Right lobe of liver (tissue), 4 donors: ENCODE data around the gene GNAZ.

Source experiments
- POLR2A ChIP-seq: fragments of 450-650 bp; IDR thresholded peaks from one replicate; pipeline ENCODE4 v1.6.1; 2017; ENCODE audit warnings: antibody characterized with exemption, mild to moderate bottlenecking
- TF ChIP-seq, protein P1 (sequence below), 4 donors: fragments of 200-600 bp in 3 of 4; fragments of 450-650 bp in 1 of 4; IDR thresholded peaks; one replicate each; pipeline versions ENCODE4 v1.5.1 to v1.8.0; 2016 to 2022; ENCODE audit warnings: antibody characterized with exemption in 4 of 4, mild to moderate bottlenecking in 2 of 4
- donor health status: DM: no; HTN: no; CAD: no.
- donor health status: DM: no; HTN: no; CAD: no.
- donor health status: DM: no; HTN: yes; CAD: no.

DNA sequence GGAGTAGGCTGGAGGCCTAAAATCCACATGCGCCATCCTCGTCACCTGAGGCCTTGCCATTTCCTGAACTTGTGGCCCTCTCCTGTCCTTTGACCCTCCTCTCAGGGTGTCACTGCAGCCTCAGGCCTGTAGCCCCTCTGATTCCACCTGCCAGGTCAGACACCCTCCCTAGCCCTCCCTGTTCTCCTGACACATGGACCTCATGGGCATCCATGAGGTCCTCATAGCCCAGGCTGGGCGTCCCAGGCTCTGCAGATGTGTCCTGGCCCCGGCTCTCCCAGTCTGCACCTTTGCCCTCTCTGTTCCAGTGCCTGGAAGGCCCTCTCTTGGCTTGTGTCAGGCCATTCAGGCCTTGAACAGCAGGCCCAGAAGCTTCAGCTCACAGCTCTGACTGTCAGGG lies 90.7 kb downstream of the GNAZ start:
- TF ChIP-seq, protein P1, sequence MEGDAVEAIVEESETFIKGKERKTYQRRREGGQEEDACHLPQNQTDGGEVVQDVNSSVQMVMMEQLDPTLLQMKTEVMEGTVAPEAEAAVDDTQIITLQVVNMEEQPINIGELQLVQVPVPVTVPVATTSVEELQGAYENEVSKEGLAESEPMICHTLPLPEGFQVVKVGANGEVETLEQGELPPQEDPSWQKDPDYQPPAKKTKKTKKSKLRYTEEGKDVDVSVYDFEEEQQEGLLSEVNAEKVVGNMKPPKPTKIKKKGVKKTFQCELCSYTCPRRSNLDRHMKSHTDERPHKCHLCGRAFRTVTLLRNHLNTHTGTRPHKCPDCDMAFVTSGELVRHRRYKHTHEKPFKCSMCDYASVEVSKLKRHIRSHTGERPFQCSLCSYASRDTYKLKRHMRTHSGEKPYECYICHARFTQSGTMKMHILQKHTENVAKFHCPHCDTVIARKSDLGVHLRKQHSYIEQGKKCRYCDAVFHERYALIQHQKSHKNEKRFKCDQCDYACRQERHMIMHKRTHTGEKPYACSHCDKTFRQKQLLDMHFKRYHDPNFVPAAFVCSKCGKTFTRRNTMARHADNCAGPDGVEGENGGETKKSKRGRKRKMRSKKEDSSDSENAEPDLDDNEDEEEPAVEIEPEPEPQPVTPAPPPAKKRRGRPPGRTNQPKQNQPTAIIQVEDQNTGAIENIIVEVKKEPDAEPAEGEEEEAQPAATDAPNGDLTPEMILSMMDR (IDR thresholded peaks at IDR 0.05) = no peak
- TF ChIP-seq POLR2A = no peak
